Bronchial epithelial cell (primary cell): Measurements from ENCODE around the gene ACKR3. TPM values are rescaled to one million over a fixed set of nuclear protein-coding genes. Genes with fewer than 3 reads are reported as not detected.

ENCODE experiments used
- DNase-seq: peaks from one replicate; pipeline ENCODE4 v3.0.0-alpha.2; 2010; ENCODE audit warnings: low read depth
- FAIRE-seq: peaks from 2 replicates; lab custom pipeline; 2011; peaks lifted over from hg19 to GRCh38; lab: Jason Lieb, UNC
- H3K27me3 ChIP-seq: 2 replicates; pipeline ENCODE4 v1.5.1; 2011; ENCODE audit warnings: low read length; ENCODE audit not compliant: control insufficient read depth, insufficient read depth
- H3K36me3 ChIP-seq: 2 replicates; pipeline ENCODE4 v1.5.1; 2011; ENCODE audit warnings: low read length; ENCODE audit not compliant: control insufficient read depth, insufficient read depth
- H3K4me3 ChIP-seq: 2 replicates; pipeline ENCODE4 v1.5.1; 2011; ENCODE audit warnings: mild to moderate bottlenecking, low read depth, low read length, control low read depth
- CTCF ChIP-seq: IDR thresholded peaks from 2 replicates; pipeline ENCODE4 v1.5.1; 2011; ENCODE audit warnings: mild to moderate bottlenecking, moderate library complexity, low read length, control low read depth, inconsistent platforms; ENCODE audit not compliant: insufficient read depth, severe bottlenecking
- total RNA-seq: library from RNA; depleted of rRNA; stranded (reverse); fragments of >200 nt; gene quantifications from 2 replicates; pipeline ENCODE4 v1.2.1, GENCODE V29; 2014

ACKR3 gene
- total RNA-seq, 1 donor from 2014 or later: 17.9 TPM

GRCh38 chr2:236604575-236605344 is 35.1 kb downstream of the ACKR3 start:
- no peak for FAIRE-seq
- H3K36me3 ChIP-seq: no peaks in the 10 kb centered on the region
- no peak for DNase-seq
- no peak for TF ChIP-seq CTCF
- H3K27me3 ChIP-seq: no peaks in the 10 kb centered on the region
- no peak overlapping the region for H3K4me3 ChIP-seq

DNA sequence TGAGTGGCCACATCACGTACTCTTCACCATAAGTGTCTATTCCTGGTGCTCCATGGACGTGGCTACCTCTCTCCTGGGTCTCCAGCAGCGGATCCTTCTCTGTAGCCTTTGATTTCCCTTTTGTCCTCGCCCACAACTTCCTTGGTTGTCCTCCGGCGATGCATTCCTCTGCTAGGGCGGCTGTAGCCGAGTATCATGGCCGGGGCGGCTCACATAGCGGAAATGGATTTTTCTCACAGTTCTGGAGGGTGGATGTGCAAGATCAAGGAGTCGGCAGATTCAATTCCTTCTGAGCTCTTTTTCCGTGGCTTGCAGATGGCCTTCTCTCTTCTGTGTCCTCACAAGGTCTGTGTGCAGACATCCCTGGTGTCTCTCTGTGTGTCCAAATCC is 35.7 kb downstream of the ACKR3 start:
- no peak for TF ChIP-seq CTCF
- no peak for FAIRE-seq

GRCh38 chr2:236606023-236606422 is 36.4 kb downstream of the ACKR3 start:
- Histone ChIP-seq H3K4me3 (no peak overlapping the region), H3K27me3 (no peaks in the 10 kb centered on the region), H3K36me3 (no peaks in the 10 kb centered on the region)
- DNase-seq: no peak
- no peak for TF ChIP-seq CTCF
- no peak for FAIRE-seq

More for the DNA sequence above, 35.7 kb downstream of the ACKR3 start:
- DNase-seq: no peak
- H3K4me3 ChIP-seq: no peak overlapping the region
- H3K27me3 ChIP-seq: no peaks in the 10 kb centered on the region
- H3K36me3 ChIP-seq: no peaks in the 10 kb centered on the region

DNA sequence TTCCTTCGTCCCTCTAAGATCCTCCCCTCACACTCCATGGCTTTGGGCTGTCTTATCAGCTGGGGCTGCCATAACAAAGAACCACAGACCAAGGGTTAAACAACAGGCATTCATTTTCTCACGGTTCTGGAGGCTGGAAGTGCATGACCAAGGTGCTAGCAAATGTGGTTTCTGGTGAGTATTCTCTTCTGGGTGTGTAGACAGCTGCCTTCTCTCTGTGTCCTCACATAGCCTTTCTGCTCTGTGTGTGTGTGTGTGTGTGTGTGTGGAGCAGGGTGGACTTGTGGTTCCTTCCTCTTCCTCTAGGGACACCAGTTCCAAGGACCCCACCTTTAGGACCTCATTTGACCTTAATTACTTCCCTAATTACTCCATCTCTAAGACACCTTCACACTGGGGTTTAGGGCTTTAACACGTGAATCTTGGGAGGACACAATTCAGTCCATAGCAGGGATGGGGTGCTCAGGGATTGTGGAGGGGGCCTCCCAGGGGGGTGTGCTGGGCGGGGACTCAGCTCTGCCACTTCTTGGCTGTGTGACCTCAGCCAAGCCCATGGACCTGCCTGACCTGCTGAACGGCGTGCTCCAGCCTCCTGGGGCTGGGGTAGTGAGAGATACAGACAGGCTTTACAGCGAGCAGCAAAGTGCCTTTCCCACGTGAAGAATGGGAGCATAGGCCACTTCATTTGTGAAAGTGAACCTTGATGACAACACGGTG is 38.0 kb downstream of the ACKR3 start:
- Histone ChIP-seq H3K4me3 (no peak overlapping the region), H3K27me3 (no peaks in the 10 kb centered on the region), H3K36me3 (no peaks in the 10 kb centered on the region)
- FAIRE-seq (no peak), DNase-seq (no peak)
- TF ChIP-seq CTCF: no peak

DNA sequence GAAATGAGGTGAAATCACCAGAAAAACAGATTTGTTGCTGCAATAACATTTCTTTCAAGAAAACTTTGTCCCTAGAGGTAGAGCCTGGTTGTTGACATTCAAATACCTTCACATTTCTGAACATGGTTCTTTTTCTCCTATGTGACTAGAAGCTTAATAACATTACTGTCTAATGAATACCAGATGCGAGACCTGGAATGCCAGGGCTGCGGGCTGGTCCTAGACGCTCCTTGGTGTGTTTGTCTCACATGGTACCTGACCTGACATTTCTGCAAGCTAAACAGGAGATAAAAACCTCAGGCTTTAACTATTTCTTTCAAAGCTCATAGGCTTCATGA is 38.5 kb downstream of the ACKR3 start:
- Histone ChIP-seq H3K4me3 (no peak overlapping the region), H3K27me3 (no peaks in the 10 kb centered on the region)
- FAIRE-seq: no peak

More for the DNA sequence above, 38.5 kb downstream of the ACKR3 start:
- no peaks in the 10 kb centered on the region for H3K36me3 ChIP-seq
- no peak for DNase-seq
- TF ChIP-seq CTCF: no peak
